Tongue (tissue), 2 donors: ENCODE results near the gene PRR23B. TPM values are rescaled to one million over a fixed set of nuclear protein-coding genes. Genes with fewer than 3 reads are reported as not detected.
"Not testable (repeated sequence)": the region's sequence is repeated elsewhere in the genome, so short reads cannot be mapped to it uniquely, and the experiment has no call there.

Experiments used
- DNase-seq: peaks from one replicate; pipeline ENCODE4 v3.0.0-alpha.2; 2015
- total RNA-seq: library from RNA; depleted of rRNA; stranded (reverse); fragments of >200 nt; gene quantifications from one replicate; pipeline ENCODE4 v1.2.3, GENCODE V29; 2014

The PRR23B gene
- total RNA-seq, result not detected

DNA sequence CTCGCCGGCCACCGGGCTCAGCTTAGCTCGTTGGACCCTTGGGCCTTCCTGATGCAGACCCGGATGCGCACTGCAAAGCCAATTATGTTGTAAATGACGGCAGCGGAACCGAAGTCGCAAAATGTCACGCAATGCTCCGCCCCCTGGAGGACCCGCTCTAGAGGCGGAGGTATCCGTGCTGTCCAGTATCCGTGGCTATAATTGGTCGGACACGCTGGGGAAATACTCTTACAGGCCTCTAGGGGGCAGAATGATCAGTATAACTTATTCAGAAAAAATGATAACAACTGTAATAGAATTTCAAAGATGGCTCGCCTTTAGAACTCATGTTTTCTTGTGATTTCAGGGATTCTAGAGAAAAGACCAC, at the start of gene PRR23B:
PRR23B (minus strand) TSS at position 59 of the 367 bp plus-strand sequence. CDS start 265 bp downstream, outside the sequence.
- DNase-seq, result no peak

DNA sequence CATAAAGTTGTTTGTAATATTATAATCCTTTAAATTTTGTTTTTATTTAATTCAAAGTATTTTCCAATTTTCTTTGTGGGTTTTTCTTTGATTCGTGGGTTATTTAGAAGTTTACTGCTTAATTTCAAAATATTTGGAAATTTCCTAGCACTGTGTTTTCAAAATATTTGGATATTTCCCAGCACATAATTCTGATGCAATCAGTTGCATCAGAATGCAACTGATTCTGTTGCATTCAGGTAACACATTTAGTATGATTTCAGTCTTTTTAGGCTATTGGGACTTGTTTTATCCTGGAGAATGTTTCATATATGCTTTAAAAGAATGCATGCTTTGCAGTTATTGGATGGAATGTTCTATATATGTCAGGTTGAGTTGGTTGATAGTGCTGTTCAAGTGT, 42.2 kb upstream of the PRR23B start:
- no peak for DNase-seq

DNA sequence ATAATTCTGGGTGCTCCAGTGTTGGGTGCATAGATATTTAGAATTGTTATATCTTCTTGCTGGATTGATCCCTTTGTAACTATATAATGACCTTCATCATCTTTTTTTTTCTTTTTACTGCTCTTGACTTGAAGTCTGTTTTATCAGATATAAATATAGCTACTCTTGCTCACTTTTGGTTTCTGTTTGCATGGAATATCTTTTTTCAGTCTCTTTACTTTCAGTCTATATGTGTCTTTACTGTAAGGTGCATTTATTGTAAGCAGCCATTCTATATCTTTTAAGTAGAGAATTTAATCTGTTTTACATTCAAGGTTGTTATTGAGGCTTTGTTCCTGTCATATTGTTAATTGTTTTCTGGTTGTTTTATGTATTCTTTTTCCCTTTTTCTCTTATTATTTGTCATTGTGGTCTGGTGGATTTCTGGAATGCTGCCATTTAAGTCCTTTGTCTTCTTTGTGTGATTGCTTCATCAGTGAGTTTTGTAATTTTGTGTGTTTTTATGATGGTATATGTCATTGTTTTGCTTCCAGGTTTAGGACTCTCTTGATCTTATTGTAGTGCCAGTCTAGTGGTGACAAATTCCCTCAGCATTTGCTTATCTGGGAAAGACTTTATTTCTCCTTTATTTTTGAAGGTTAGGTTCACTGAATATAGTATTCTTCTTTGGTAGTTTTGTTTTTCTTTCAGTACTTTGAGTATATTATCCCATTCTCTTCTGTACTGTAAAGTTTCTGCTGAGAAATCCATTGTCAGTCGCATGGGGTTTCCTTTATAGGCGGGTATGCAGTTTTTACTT, 32.3 kb upstream of the PRR23B start:
- no peak for DNase-seq

DNA sequence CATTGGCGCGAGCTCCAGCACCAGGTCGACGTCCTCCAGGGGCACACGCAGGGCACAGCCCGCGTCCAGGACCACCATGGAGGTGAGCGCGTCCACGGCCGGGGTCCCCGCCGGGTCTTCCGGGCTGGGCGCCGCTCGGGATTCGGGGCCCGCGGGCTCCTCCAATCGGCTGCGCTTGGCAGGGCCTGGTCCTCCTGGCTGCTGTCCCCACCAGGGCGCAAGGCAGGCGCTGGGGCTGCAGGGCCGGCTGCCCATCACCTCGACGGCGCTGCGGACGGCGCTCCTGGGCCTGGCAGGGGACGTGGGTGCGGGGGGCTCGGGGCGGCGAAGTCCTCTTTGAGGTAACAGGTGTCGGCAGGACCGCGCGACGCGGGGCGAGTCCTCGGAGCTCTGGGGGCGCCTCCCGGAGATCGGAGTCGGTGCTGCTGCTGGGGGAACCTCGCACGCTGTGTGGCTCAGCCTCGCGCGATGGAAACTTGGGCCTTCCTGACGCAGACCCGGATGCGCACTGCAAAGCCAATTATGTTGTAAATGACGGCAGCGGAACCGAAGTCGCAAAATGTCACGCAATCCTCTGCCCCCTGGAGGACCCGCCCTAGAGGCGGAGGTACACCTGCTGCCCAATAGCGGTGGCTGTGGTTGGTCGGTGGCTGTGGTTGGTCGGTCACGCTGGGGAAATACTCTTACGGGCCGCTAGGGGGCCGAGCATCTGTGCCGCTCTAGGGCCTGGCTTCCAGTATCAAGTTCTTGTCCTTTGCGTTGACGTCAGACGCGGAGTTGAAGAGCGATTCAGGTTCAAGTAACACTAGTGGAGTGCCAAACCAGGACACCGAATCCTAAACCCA, 23.9 kb upstream of the PRR23B start, which contains the start of gene PRR23C:
PRR23C (minus strand) TSS at position 527 of the 845 bp plus-strand sequence; CDS start at position 255, 272 bp downstream.
- no peak for DNase-seq

DNA sequence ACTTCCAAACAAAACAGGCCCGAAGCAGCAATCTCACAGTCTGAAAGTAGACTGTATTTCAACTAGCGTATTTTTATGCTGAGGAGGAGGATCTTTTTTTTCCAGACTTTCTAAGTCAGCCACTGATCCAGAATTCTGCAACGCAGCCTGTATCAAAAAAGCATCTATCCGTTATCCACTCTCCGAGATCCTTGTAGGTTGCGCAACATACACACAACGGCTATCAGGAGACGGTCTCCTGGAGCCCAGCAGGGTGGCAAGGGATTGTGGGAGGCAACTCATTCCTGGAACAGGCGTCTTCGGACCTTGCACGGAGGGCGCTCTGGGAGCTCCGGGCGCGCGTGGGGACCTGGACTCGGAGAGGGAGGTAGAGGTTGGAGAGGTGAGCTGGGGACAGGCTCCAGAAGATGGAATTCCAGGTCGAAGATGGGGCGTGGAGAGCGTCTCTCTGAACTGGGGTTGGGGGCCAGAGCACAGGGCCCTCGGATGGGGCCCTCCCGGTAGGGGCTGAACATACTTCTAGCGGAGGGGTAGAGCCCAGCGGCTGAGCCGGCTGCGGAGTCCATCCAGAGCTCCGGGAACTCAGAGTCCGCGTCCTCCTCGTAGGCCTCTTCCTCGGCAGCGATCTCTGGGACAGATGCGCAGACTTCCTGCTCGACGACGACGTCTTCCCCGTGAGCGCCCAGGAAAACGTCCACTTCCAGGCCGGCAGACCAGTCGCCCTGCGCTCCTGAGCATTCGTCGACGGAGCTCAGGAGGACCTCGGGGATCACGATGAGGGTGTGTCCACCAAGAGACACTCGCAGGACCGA, 23.0 kb upstream of the PRR23B start:
- DNase-seq, result no peak

DNA sequence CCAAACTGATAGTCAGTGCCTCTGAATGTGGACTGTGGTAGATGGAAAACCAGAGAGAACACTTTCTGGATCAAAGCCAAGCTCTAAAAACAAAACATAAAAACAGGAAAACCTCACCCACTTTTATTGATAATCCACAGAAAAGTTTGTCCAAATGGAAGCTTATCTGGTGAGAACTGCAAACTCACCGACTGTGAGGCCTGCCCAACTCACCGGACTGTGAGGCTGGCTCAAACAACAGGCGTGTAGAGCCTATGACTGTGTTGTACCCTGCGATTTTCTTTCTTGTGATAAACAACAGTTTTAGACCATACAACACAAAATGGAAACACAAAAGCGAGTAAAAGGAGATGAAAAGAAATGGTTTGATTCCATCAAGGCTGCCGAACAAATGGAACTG, 16.8 kb upstream of the PRR23B start:
- no peak for DNase-seq

DNA sequence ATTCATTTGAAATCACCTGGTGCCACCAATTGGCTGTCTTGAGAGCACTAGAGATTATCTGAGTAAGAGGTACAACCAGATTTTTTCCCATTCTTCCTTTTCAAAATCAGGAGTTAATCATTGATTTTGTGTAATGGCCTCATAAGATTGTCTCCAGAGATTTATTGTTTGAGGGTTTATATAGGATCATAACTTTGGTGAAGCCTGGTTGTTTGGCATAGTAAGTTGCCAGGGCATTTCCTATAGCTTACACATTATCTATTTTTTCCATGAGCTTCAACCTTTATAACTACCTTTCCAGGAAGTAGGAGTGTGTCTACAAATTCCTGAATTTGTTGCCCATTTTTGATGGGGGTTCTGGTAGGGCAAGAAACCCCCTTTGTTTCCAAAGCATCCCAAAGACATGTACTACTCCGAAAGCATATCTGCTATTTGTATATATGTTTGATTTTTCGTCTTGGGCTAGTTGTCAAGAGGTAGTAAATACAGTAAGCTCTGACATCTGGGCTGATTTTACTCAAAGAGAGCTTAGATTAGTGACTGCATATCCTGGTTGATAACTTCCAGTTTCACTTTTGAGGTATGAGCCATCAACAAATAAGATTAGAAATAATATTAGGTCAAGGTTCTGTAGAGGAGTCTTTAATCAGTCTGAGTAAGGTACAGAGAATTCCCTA, 11.7 kb upstream of the PRR23B start:
- DNase-seq, result no peak

DNA sequence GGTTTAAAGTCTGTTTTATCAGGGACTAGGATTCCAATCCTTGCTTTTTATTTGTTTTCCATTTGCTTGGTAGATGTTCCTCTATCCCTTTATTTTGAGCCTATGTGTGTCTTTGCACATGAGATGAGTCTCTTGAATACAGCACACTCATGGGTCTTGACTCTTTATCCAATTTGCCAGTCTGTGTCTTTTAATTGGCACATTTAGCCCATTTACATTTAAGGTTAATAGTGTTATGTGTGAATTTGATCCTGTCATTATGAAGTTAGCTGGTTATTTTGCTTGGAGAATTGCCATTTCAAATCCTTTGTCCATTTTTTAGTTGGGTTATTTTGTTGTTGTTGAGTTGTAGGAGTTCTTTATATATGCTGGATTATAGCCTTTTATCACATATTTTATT, 9.8 kb upstream of the PRR23B start:
- DNase-seq, result not testable (repeated sequence)

DNA sequence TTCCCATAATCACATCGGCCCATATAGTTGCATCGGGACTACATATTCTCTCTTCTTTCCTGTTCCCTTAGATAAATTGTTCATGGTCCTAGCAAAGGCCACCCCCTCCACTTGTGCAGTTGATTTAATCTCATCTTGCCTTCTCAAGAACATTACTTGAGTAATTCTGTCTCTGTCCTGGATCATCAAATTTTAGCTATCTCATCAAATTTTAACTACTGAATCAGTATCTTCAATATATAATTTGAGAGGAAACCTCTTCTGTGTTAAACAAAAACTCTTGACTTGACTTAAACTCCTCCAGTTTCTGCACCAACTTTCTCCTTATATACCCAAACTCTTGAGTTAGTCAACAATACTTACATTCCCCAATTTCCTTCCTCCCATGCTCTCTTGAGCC, 4.2 kb upstream of the PRR23B start:
- no peak for DNase-seq

DNA sequence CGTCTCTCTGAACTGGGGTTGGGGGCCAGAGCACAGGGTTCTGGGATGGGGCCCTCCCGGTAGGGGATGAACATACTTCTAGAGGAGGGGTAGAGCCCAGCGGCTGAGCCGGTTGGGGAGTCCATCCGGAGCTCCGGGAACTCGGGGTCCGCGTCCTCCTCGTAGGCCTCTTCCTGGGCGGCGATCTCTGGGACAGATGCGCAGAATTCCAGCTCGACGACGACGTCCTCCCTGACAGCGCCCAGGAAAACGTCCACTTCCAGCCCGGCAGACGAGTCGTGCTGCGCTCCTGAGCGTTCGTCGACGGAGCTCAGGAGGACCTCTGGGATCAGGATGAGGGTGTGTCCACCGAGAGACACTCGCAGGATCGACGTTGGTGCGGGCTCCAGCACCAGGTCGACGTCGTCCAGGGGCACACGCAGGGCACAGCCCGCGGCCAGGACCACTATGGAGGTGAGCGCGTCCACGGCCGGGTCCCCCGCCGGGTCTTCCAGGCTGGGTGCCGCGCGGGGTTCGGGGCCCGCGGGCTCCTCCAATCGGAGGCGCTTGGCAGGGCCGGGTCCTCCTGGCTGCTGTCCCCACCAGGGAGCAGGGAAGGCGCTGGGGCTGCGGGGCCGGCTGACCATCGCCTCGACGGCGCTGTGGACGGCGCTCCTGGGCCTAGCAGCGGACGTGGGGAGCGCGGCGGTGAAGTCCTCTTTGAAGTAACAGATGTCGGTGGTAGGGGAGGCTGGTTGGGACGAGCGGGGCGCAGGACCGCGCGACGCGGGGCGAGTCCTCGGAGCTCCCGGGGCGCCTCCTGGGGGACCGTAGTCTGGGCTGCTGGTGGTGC, 474 bp downstream of the PRR23B start:
- DNase-seq, result no peak

DNA sequence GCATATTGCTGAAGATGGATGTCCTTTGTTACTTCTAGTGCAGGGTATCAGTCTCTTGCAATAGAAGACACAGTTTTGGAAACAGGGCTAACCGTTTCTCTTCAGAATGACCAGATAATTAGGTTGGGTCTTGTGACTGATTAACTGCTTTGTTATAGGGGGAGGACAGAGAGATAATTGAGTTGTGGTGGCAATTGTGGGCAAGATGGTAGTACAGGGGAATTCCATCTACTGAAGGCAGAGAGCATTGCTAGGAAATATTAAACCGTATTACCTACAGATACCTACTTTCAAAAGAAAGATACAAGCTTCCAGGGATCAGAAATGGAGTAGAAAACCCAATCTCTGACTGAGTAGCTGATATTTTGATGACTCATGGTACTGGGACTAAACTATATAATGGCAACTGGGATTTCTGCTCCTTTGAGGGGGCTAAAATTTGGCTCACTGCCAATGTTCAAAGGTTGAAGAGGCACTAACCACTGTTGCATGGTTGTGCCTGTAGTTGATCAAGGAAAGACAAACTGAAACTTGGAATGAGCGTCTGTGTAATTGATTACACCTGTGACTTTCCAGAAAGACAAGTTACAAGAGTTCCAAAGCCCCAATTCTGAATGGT, 4.2 kb downstream of the PRR23B start:
- no peak for DNase-seq

DNA sequence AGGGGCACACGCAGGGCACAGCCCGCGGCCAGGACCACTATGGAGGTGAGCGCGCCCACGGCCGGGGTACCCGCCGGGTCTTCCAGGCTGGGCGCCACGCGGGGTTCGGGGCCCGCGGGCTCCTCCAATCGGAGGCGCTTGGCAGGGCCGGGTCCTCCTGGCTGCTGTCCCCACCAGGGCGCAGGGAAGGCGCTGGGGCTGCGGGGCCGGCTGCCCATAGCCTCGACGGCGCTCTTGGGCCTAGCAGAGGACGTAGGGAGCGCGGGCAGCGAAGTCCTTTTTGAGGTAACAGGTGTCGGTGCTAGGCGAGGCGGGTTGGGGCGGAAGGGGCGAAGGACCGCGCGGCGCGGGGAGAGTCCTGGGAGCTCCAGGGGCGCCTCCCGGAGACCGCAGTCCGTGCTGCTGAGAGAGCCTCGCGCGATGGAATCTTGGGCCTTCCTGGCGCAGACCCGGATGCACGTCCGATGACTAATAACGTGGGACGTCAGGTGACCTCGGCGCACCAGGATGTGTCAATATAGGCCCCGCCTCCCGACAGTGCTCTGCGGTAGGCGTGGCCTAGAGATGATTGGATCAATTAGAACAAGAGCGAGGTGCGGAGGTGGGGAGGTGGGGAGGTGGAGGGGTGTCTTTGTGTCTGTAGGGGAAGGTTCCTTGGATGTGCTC, 14.5 kb downstream of the PRR23B start, which contains the start of gene PRR23A:
PRR23A (minus strand) TSS at position 218 of the 666 bp plus-strand sequence; CDS start at position 218, 0 bp downstream.
- DNase-seq, result no peak

DNA sequence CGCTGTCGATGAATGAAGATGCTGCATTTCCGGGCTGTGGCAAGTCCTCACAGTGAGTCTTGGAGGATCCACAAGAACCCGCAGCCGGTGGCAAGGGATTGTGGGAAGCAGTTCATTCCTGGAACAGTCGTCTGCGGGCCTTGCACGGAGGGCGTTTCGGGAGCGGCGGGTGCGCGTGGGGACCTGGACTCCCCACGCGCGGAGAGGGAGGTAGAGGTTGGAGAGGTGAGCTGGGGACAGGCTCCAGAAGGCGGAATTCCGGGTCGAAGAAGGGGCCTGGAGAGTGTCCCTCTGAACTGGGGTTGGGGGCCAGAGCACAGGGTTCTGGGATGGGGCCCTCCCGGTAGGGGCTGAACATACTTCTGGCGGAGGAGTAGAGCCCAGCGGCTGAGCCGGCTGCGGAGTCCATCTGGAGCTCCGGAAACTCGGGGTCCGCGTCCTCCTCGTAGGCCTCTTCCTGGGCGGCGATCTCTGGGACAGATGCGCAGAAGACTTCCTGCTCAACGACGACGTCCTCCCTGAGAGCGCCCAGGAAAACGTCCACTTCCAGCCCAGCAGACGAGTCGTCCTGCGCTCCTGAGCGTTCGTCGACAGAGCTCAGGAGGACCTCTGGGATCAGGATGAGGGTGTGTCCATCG, 15.3 kb downstream of the PRR23B start:
- DNase-seq, result no peak

DNA sequence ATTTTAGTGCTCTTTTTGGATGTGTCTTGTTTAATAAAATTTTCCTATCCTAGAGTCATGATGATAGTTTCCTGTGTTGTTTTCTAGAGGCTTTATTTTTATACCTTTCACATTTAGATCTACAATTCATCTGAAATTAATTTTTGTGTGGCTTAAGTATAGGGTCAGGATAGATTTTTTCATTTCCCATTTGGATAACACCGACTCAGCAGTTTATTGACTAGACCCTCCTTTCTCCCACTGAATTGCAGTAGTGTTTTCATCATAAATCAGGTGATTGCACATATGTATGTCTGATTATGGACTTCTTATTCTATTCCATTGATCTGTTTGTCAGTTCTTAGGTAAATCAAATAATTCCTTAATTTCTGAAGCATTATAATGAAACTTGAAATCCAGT, 25.0 kb downstream of the PRR23B start:
- no peak for DNase-seq

DNA sequence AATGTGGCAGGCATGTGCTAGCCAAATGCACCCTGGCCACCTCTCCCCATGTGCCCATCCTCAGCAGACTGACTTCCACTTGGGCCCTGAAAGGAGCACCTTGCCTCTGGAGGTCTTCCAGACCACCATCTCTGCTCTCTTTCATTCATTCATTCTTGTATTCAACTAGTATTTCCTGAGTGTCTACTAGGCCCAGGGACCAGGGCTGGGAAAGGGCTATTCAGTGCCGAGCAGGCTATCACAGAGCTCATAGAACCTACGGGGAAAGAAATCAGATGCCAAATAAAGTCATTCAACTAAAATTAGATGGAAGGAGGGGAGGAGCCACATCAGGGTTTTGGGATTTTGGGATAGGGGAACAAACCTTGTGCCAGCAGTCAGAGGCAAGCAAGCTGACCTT, 33.5 kb downstream of the PRR23B start:
- DNase-seq, result no peak

DNA sequence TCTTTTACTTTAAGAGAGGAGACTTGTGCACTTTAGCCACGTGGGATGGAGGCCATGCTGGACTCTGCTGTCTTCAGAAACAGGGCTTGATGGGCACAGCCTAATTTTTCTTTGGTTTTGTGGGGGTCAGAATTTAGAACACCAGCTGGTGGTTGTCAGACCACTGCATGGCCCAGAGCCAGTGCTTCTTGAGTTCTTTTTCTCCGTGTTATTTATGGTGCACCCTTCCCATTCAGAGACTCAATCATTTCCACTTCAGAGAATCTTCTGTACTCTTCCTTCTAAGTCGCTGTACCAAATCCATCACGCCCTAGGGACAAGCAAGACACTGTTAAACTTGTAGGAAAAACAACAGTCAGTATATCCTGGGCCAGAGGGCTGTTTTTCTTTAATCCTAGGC, 34.8 kb downstream of the PRR23B start:
- no peak for DNase-seq

DNA sequence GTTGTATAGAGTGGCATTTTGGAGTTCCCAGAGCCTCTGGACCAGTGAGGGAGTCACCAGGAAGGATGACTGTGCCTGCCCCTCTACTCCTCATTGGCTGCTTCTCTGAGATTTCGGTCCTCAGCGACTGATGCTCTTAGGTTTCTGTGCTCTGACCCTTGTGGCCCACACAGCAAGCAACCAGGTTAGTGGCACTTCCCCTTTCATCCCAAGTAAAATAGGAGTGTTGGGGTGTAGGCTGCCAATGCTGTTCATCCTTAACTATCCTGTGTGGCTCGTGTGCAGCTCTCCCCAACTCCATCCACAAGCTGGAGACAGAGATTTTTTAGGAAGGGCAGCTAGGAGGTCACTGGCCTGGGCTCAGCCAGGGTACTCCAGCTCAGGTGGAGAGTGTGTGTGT, 35.9 kb downstream of the PRR23B start:
- DNase-seq, result no peak

DNA sequence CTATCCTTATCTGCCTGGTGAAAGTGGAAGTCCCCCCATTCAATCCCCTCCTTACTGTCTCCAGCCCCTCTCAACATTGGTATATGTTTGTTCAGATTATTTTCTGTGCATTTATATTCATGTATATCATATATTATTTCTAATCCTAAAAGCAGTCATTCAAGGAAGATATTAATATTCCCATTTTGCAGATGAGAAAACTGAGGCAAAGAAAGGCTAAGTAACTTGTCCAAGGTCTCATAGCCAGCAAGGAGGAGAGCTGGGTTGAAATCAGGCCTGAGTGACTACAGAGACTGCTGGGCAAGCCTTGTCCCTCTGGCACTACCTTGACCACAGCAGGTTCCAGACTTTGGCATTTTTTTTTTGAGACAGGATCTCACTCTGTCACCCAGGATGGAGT, 44.7 kb downstream of the PRR23B start:
- no peak for DNase-seq

DNA sequence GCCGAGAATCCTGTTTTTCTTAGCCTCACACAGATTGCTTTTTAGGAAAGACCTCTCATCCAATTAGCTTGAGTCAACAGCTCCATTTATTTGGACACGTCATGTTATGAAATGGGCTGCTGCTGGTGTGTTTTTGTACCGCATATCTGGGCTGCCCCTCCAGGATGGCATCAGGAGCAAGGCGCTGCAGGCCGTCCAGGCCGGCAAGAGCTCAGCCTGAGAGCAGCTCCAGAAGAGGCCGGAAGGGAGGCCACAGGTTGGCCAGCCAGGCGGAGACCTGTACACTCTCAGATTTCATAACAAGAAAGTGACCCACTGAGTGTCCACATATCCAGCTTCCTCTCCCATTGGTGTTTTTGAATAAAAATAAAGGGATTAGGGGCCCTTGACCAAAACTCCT, 45.4 kb downstream of the PRR23B start:
- no peak for DNase-seq
